ENCODE data around the gene MIPOL1. TPM values are rescaled to one million over a fixed set of nuclear protein-coding genes. Genes with fewer than 3 reads are reported as not detected.

Gene MIPOL1
- total and polyA plus RNA-seq, 2 of the 13 experiments (the other 11 are each of a cell fraction or from before 2014, with no cell fraction given) = 8.6 to 34.2 TPM

DNA sequence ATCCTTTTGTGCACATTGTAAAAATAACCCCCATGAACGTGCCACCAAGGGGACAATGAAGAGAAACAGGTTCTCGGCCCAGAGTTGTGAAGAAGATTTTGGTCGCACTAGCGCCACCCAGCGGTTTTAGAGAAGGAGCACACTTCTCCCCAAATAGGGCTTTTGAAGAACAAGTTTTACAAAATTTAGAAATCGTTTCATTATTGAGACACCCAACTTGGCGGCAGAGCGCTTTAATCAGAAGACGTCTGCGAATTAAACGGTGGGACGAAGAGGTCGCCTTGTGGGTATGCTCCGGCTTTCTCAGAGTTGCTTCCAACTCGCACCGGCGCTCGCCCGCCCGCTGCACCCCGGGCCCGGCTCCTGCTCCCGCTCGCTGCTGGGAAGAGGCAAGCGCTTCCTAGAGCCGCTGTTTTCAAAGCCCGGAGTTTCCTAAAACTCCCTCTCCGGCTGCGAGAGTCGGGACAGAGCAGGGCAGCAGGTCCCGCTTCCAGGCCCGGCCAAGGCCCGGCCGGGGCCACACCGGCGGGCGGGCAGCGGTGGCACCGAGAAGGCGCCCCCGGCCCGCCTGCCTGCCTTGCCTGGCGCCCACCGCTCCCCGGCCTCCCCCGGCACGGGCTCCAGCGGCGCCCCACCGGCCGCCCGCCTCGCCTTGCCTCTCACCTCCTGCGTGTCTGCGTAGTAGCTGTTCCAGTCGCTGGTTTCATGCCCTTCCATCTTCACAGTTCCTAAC lies 396.7 kb downstream of the MIPOL1 start (continued):
- TF ChIP-seq, protein P1, sequence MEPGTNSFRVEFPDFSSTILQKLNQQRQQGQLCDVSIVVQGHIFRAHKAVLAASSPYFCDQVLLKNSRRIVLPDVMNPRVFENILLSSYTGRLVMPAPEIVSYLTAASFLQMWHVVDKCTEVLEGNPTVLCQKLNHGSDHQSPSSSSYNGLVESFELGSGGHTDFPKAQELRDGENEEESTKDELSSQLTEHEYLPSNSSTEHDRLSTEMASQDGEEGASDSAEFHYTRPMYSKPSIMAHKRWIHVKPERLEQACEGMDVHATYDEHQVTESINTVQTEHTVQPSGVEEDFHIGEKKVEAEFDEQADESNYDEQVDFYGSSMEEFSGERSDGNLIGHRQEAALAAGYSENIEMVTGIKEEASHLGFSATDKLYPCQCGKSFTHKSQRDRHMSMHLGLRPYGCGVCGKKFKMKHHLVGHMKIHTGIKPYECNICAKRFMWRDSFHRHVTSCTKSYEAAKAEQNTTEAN (CRISPR knock-in tag; conservative IDR thresholded peaks at IDR 0.05) = no peak; the same call in 1 of the 2 replicates
- TF ChIP-seq TP53 (CRISPR knock-in tag; conservative IDR thresholded peaks at IDR 0.05) (no peak; the same call in 1 of the 2 replicates), MYC (CRISPR knock-in tag; IDR thresholded peaks at IDR 0.05; ENCODE audit: borderline replicate concordance) (no peak; the same call in 1 of the 2 replicates), ZNF326 (CRISPR knock-in tag; IDR thresholded peaks at IDR 0.05; ENCODE audit: borderline replicate concordance) (no peak), ARNTL (CRISPR knock-in tag; IDR thresholded peaks at IDR 0.05) (no peak), ZNF569 (CRISPR knock-in tag; IDR thresholded peaks at IDR 0.05; ENCODE audit: borderline replicate concordance) (no peak), CBX1 (IDR thresholded peaks at IDR 0.05; ENCODE audit: low read depth) (no peak), ZBTB38 (CRISPR knock-in tag; IDR thresholded peaks at IDR 0.05) (peak; percentile 10; the same call in 1 of the 2 replicates), ZNF749 (CRISPR knock-in tag; IDR thresholded peaks at IDR 0.05; ENCODE audit: borderline replicate concordance) (peak; percentile 89)
- TF ChIP-seq, protein P2, sequence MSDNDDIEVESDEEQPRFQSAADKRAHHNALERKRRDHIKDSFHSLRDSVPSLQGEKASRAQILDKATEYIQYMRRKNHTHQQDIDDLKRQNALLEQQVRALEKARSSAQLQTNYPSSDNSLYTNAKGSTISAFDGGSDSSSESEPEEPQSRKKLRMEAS (IDR thresholded peaks at IDR 0.05) = no peak
- TF ChIP-seq, protein P3, sequence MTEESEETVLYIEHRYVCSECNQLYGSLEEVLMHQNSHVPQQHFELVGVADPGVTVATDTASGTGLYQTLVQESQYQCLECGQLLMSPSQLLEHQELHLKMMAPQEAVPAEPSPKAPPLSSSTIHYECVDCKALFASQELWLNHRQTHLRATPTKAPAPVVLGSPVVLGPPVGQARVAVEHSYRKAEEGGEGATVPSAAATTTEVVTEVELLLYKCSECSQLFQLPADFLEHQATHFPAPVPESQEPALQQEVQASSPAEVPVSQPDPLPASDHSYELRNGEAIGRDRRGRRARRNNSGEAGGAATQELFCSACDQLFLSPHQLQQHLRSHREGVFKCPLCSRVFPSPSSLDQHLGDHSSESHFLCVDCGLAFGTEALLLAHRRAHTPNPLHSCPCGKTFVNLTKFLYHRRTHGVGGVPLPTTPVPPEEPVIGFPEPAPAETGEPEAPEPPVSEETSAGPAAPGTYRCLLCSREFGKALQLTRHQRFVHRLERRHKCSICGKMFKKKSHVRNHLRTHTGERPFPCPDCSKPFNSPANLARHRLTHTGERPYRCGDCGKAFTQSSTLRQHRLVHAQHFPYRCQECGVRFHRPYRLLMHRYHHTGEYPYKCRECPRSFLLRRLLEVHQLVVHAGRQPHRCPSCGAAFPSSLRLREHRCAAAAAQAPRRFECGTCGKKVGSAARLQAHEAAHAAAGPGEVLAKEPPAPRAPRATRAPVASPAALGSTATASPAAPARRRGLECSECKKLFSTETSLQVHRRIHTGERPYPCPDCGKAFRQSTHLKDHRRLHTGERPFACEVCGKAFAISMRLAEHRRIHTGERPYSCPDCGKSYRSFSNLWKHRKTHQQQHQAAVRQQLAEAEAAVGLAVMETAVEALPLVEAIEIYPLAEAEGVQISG (CRISPR knock-in tag; IDR thresholded peaks at IDR 0.05) = peak; percentile 47; the same call in 1 of the 2 replicates
- TF ChIP-seq, protein P4, sequence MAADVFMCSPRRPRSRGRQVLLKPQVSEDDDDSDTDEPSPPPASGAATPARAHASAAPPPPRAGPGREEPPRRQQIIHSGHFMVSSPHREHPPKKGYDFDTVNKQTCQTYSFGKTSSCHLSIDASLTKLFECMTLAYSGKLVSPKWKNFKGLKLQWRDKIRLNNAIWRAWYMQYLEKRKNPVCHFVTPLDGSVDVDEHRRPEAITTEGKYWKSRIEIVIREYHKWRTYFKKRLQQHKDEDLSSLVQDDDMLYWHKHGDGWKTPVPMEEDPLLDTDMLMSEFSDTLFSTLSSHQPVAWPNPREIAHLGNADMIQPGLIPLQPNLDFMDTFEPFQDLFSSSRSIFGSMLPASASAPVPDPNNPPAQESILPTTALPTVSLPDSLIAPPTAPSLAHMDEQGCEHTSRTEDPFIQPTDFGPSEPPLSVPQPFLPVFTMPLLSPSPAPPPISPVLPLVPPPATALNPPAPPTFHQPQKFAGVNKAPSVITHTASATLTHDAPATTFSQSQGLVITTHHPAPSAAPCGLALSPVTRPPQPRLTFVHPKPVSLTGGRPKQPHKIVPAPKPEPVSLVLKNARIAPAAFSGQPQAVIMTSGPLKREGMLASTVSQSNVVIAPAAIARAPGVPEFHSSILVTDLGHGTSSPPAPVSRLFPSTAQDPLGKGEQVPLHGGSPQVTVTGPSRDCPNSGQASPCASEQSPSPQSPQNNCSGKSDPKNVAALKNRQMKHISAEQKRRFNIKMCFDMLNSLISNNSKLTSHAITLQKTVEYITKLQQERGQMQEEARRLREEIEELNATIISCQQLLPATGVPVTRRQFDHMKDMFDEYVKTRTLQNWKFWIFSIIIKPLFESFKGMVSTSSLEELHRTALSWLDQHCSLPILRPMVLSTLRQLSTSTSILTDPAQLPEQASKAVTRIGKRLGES (CRISPR knock-in tag; IDR thresholded peaks at IDR 0.05; ENCODE audit: borderline replicate concordance) = no peak; the same call in 1 of the 2 replicates
- TF ChIP-seq, protein P5, sequence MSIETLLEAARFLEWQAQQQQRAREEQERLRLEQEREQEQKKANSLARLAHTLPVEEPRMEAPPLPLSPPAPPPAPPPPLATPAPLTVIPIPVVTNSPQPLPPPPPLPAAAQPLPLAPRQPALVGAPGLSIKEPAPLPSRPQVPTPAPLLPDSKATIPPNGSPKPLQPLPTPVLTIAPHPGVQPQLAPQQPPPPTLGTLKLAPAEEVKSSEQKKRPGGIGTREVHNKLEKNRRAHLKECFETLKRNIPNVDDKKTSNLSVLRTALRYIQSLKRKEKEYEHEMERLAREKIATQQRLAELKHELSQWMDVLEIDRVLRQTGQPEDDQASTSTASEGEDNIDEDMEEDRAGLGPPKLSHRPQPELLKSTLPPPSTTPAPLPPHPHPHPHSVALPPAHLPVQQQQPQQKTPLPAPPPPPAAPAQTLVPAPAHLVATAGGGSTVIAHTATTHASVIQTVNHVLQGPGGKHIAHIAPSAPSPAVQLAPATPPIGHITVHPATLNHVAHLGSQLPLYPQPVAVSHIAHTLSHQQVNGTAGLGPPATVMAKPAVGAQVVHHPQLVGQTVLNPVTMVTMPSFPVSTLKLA (IDR thresholded peaks at IDR 0.05) = no peak
- TF ChIP-seq, protein P6, sequence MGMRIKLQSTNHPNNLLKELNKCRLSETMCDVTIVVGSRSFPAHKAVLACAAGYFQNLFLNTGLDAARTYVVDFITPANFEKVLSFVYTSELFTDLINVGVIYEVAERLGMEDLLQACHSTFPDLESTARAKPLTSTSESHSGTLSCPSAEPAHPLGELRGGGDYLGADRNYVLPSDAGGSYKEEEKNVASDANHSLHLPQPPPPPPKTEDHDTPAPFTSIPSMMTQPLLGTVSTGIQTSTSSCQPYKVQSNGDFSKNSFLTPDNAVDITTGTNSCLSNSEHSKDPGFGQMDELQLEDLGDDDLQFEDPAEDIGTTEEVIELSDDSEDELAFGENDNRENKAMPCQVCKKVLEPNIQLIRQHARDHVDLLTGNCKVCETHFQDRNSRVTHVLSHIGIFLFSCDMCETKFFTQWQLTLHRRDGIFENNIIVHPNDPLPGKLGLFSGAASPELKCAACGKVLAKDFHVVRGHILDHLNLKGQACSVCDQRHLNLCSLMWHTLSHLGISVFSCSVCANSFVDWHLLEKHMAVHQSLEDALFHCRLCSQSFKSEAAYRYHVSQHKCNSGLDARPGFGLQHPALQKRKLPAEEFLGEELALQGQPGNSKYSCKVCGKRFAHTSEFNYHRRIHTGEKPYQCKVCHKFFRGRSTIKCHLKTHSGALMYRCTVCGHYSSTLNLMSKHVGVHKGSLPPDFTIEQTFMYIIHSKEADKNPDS (CRISPR knock-in tag; IDR thresholded peaks at IDR 0.05) = no peak
- TF ChIP-seq, protein P7, sequence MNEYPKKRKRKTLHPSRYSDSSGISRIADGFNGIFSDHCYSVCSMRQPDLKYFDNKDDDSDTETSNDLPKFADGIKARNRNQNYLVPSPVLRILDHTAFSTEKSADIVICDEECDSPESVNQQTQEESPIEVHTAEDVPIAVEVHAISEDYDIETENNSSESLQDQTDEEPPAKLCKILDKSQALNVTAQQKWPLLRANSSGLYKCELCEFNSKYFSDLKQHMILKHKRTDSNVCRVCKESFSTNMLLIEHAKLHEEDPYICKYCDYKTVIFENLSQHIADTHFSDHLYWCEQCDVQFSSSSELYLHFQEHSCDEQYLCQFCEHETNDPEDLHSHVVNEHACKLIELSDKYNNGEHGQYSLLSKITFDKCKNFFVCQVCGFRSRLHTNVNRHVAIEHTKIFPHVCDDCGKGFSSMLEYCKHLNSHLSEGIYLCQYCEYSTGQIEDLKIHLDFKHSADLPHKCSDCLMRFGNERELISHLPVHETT (CRISPR knock-in tag; conservative IDR thresholded peaks at IDR 0.05) = 0 out of 2 replicates have a peak, but pooled peaks have one; percentile 15
